Medulla oblongata (tissue), 1 donor: ENCODE measurements around the gene ITGAE.
A peak's percentile ranks its signal among the peaks of the same experiment; 100 is the strongest.

Experiments used
- DNase-seq: peaks from one replicate; pipeline ENCODE4 v3.0.0-alpha.2; 2015; ENCODE audit errors: extremely low spot score

Gene ITGAE

GRCh38 chr17:3817851-3818605, 17.0 kb upstream of the ITGAE start:
- peak; percentile 64 for DNase-seq

GRCh38 chr17:3815925-3816324, 14.9 kb upstream of the ITGAE start:
- DNase-seq: no peak

GRCh38 chr17:3815122-3815521, 14.1 kb upstream of the ITGAE start:
- DNase-seq: no peak

- no peak for DNase-seq
These were observed 13.4 kb upstream of the ITGAE start for GRCh38 chr17:3814361-3814760.

- no peak for DNase-seq
These were observed 12.2 kb upstream of the ITGAE start for GRCh38 chr17:3813171-3813570.

- no peak for DNase-seq
These were observed 11.8 kb upstream of the ITGAE start for GRCh38 chr17:3812771-3813170.

- no peak for DNase-seq
These were observed 11.3 kb upstream of the ITGAE start for GRCh38 chr17:3812284-3812683.

GRCh38 chr17:3810019-3810418, 9.0 kb upstream of the ITGAE start:
- DNase-seq: no peak

- no peak for DNase-seq
These were observed 8.1 kb upstream of the ITGAE start for GRCh38 chr17:3809135-3809534.

GRCh38 chr17:3808701-3809100, 7.7 kb upstream of the ITGAE start:
- no peak for DNase-seq

- DNase-seq: no peak
These were observed 4.6 kb upstream of the ITGAE start for GRCh38 chr17:3805581-3805980.

GRCh38 chr17:3804503-3804931, 3.5 kb upstream of the ITGAE start:
- no peak for DNase-seq

GRCh38 chr17:3803308-3803640, 2.3 kb upstream of the ITGAE start:
- DNase-seq: no peak

GRCh38 chr17:3802461-3803307, 1.7 kb upstream of the ITGAE start:
- DNase-seq: no peak

GRCh38 chr17:3801792-3802191, 804 bp upstream of the ITGAE start:
- no peak for DNase-seq

- no peak for DNase-seq
These were observed 359 bp upstream of the ITGAE start for GRCh38 chr17:3801347-3801746.

GRCh38 chr17:3799181-3799945, 1.6 kb downstream of the ITGAE start:
- no peak for DNase-seq

GRCh38 chr17:3798273-3799180, 2.5 kb downstream of the ITGAE start:
- no peak for DNase-seq

- DNase-seq: no peak
These were observed 4.2 kb downstream of the ITGAE start for GRCh38 chr17:3796822-3797170.

GRCh38 chr17:3796110-3796821, 4.7 kb downstream of the ITGAE start:
- no peak for DNase-seq
